Stimulated activated naive CD8-positive, alpha-beta T cell treated with anti-CD3 and anti-CD28 coated beads, Interleukin-15, Interleukin-2, amounts not matched to agents 100 ng/mL and 50 ng/mL, for 24 hours (primary cell): ENCODE measurements around the gene TMEM106B.
"Not testable (repeated sequence)": the region's sequence is repeated elsewhere in the genome, so short reads cannot be mapped to it uniquely, and the experiment has no call there.

Experiments used
- H3K27ac Mint-ChIP-seq: one replicate; pipeline ENCODE4 v1.8.0; 2021; ENCODE audit warnings: mild to moderate bottlenecking, mixed read lengths
- H3K27me3 Mint-ChIP-seq: one replicate; pipeline ENCODE4 v1.8.0; 2021; ENCODE audit warnings: mixed read lengths
- H3K36me3 Mint-ChIP-seq: one replicate; pipeline ENCODE4 v1.8.0; 2021; ENCODE audit warnings: low read depth, mixed read lengths
- H3K4me1 Mint-ChIP-seq: one replicate; pipeline ENCODE4 v1.8.0; 2021; ENCODE audit warnings: low read depth, mixed read lengths
- H3K4me3 Mint-ChIP-seq: one replicate; pipeline ENCODE4 v1.8.0; 2021; ENCODE audit warnings: mild to moderate bottlenecking, mixed read lengths
- H3K9me3 Mint-ChIP-seq: one replicate; pipeline ENCODE4 v1.8.0; 2021; ENCODE audit warnings: mixed read lengths

TMEM106B gene

GRCh38 chr7:12211054-12211710, at the start of gene TMEM106B:
TSS of gene TMEM106B (plus strand) at chr7:12211294. CDS start at chr7:12214811, 3,517 bp downstream.
- Mint-ChIP-seq H3K4me3 (peak within 1 kb of the TSS; percentile 95), H3K36me3 (peaks cover 7% of the 10 kb centered on the region), H3K27ac (peak within 1 kb of the TSS; percentile 93), H3K27me3 (peaks cover 13% of the 10 kb centered on the region), H3K9me3 (no peaks in the 10 kb centered on the region), H3K4me1 (peaks cover 37% of the 10 kb centered on the region)

GRCh38 chr7:12162415-12163113, 48.5 kb upstream of the TMEM106B start:
- H3K4me1 Mint-ChIP-seq = no peaks in the 10 kb centered on the region
- no peak overlapping the region for H3K4me3 Mint-ChIP-seq
- H3K27me3 Mint-ChIP-seq = no peaks in the 10 kb centered on the region
- H3K9me3 Mint-ChIP-seq = peaks cover 17% of the 10 kb centered on the region
- no peaks in the 10 kb centered on the region for H3K36me3 Mint-ChIP-seq
- no peak overlapping the region for H3K27ac Mint-ChIP-seq

GRCh38 chr7:12168065-12168464, 43.0 kb upstream of the TMEM106B start:
- H3K4me3 Mint-ChIP-seq, H3K27me3 Mint-ChIP-seq, H3K36me3 Mint-ChIP-seq, H3K27ac Mint-ChIP-seq: not testable (repeated sequence)
- H3K4me1 Mint-ChIP-seq = peaks cover 11% of the 10 kb centered on the region
- H3K9me3 Mint-ChIP-seq = peaks cover 37% of the 10 kb centered on the region

GRCh38 chr7:12169981-12170820, 40.9 kb upstream of the TMEM106B start:
- peaks cover 15% of the 10 kb centered on the region for H3K4me1 Mint-ChIP-seq
- H3K4me3 Mint-ChIP-seq, H3K36me3 Mint-ChIP-seq, H3K27me3 Mint-ChIP-seq: not testable (repeated sequence)
- peak overlapping the region; percentile 61 for H3K27ac Mint-ChIP-seq
- peaks cover 29% of the 10 kb centered on the region for H3K9me3 Mint-ChIP-seq

- Mint-ChIP-seq H3K27me3 (peaks cover 3% of the 10 kb centered on the region), H3K9me3 (peaks cover 9% of the 10 kb centered on the region), H3K27ac (no peak overlapping the region), H3K36me3 (no peaks in the 10 kb centered on the region), H3K4me3 (no peak overlapping the region), H3K4me1 (peaks cover 16% of the 10 kb centered on the region)
These were observed 37.4 kb upstream of the TMEM106B start for GRCh38 chr7:12173671-12174070.

- H3K27ac Mint-ChIP-seq = no peak overlapping the region
- H3K4me3 Mint-ChIP-seq = no peak overlapping the region
- H3K4me1 Mint-ChIP-seq = peaks cover 16% of the 10 kb centered on the region
- peaks cover 3% of the 10 kb centered on the region for H3K27me3 Mint-ChIP-seq
- no peaks in the 10 kb centered on the region for H3K36me3 Mint-ChIP-seq
- peaks cover 4% of the 10 kb centered on the region for H3K9me3 Mint-ChIP-seq
These were observed 36.2 kb upstream of the TMEM106B start for GRCh38 chr7:12174931-12175330.

- H3K4me3 Mint-ChIP-seq = no peak overlapping the region
- H3K9me3 Mint-ChIP-seq = no peaks in the 10 kb centered on the region
- no peaks in the 10 kb centered on the region for H3K36me3 Mint-ChIP-seq
- peaks cover 5% of the 10 kb centered on the region for H3K4me1 Mint-ChIP-seq
- no peak overlapping the region for H3K27ac Mint-ChIP-seq
- H3K27me3 Mint-ChIP-seq = peaks cover 3% of the 10 kb centered on the region
These were observed 32.8 kb upstream of the TMEM106B start for GRCh38 chr7:12178317-12178716.

GRCh38 chr7:12194426-12194825, 16.7 kb upstream of the TMEM106B start:
- H3K4me3 Mint-ChIP-seq = no peak overlapping the region
- H3K4me1 Mint-ChIP-seq = no peaks in the 10 kb centered on the region
- H3K27ac Mint-ChIP-seq = no peak overlapping the region
- H3K27me3 Mint-ChIP-seq = peaks cover 6% of the 10 kb centered on the region
- no peaks in the 10 kb centered on the region for H3K36me3 Mint-ChIP-seq
- peaks cover 5% of the 10 kb centered on the region for H3K9me3 Mint-ChIP-seq

GRCh38 chr7:12196386-12196785, 14.7 kb upstream of the TMEM106B start:
- Mint-ChIP-seq H3K4me3 (no peak overlapping the region), H3K27me3 (peaks cover 10% of the 10 kb centered on the region), H3K4me1 (no peaks in the 10 kb centered on the region), H3K9me3 (no peaks in the 10 kb centered on the region), H3K36me3 (no peaks in the 10 kb centered on the region), H3K27ac (no peak overlapping the region)

- H3K4me1 Mint-ChIP-seq = no peaks in the 10 kb centered on the region
- peaks cover 14% of the 10 kb centered on the region for H3K27me3 Mint-ChIP-seq
- no peaks in the 10 kb centered on the region for H3K9me3 Mint-ChIP-seq
- H3K27ac Mint-ChIP-seq = no peak overlapping the region
- no peak overlapping the region for H3K4me3 Mint-ChIP-seq
- H3K36me3 Mint-ChIP-seq = no peaks in the 10 kb centered on the region
These were observed 11.7 kb upstream of the TMEM106B start for GRCh38 chr7:12199363-12199762.

GRCh38 chr7:12207046-12207445, 4.0 kb upstream of the TMEM106B start:
- Mint-ChIP-seq H3K4me1 (peaks cover 12% of the 10 kb centered on the region), H3K27me3 (peaks cover 20% of the 10 kb centered on the region), H3K27ac (no peak overlapping the region), H3K4me3 (no peak overlapping the region), H3K9me3 (no peaks in the 10 kb centered on the region), H3K36me3 (no peaks in the 10 kb centered on the region)

- Mint-ChIP-seq H3K27ac (no peak overlapping the region), H3K27me3 (peaks cover 17% of the 10 kb centered on the region), H3K4me3 (no peak overlapping the region)
These were observed 1.9 kb upstream of the TMEM106B start for GRCh38 chr7:12209221-12209620.

GRCh38 chr7:12210179-12211053, 678 bp upstream of the TMEM106B start:
- Mint-ChIP-seq H3K4me1 (peaks cover 37% of the 10 kb centered on the region), H3K27me3 (peaks cover 13% of the 10 kb centered on the region), H3K36me3 (peaks cover 7% of the 10 kb centered on the region), H3K27ac (peak overlapping the region; percentile 92), H3K9me3 (no peaks in the 10 kb centered on the region), H3K4me3 (peak overlapping the region; percentile 95)

More at GRCh38 chr7:12209221-12209620, 1.9 kb upstream of the TMEM106B start:
- Mint-ChIP-seq H3K9me3 (no peaks in the 10 kb centered on the region), H3K36me3 (no peaks in the 10 kb centered on the region), H3K4me1 (peaks cover 31% of the 10 kb centered on the region)

- Mint-ChIP-seq H3K4me1 (peaks cover 39% of the 10 kb centered on the region), H3K9me3 (no peaks in the 10 kb centered on the region), H3K4me3 (peak overlapping the region; percentile 95), H3K36me3 (peaks cover 14% of the 10 kb centered on the region), H3K27me3 (peaks cover 13% of the 10 kb centered on the region), H3K27ac (peak overlapping the region; percentile 93)
These were observed 804 bp downstream of the TMEM106B start for GRCh38 chr7:12211711-12212485.
